BLaER1 treated with 17β-estradiol and CSF1 and Interleukin-3, amounts not matched to agents 10 nM and 100 nM (cell line): ENCODE data around the gene ZNF575.
"Not testable (repeated sequence)": the region's sequence is repeated elsewhere in the genome, so short reads cannot be mapped to it uniquely, and the experiment has no call there.

ENCODE experiments used
- H3K27ac ChIP-seq, 11 experiments: shearing (Covaris generic); formaldehyde crosslinking; 2 replicates each; pipeline ENCODE4 v1.8.1; 2022
- H3K27me3 ChIP-seq, 11 experiments: shearing (Covaris generic); formaldehyde crosslinking; 2 replicates each; pipeline ENCODE4 v1.8.1; 2022
- H3K36me3 ChIP-seq, 11 experiments: shearing (Covaris generic); formaldehyde crosslinking; 2 replicates each; pipeline ENCODE4 v1.8.1; 2022
- H3K4me1 ChIP-seq, 10 experiments: shearing (Covaris generic); formaldehyde crosslinking; 2 replicates each; pipeline ENCODE4 v1.8.1; 2022
- H3K4me2 ChIP-seq, 11 experiments: shearing (Covaris generic); formaldehyde crosslinking; 2 replicates each; pipeline ENCODE4 v1.8.1; 2022
- H3K4me3 ChIP-seq, 10 experiments: shearing (Covaris generic); formaldehyde crosslinking; 2 replicates each; pipeline ENCODE4 v1.8.1; 2022
- H3K9ac ChIP-seq, 11 experiments: shearing (Covaris generic); formaldehyde crosslinking; 2 replicates each; pipeline ENCODE4 v1.8.1; 2022
- H3K9me3 ChIP-seq, 11 experiments: shearing (Covaris generic); formaldehyde crosslinking; replicated peaks in 1 of 11; 2 replicates each; pipeline ENCODE4 v1.8.1; 2022
- H4K20me1 ChIP-seq, 11 experiments: shearing (Covaris generic); formaldehyde crosslinking; 2 replicates each; pipeline ENCODE4 v1.8.1; 2022
- Cebpa-rat ChIP-seq, 11 experiments: shearing (Covaris generic); IDR thresholded peaks; 2 replicates each; pipeline ENCODE4 v1.8.1; 2022

Gene ZNF575

DNA sequence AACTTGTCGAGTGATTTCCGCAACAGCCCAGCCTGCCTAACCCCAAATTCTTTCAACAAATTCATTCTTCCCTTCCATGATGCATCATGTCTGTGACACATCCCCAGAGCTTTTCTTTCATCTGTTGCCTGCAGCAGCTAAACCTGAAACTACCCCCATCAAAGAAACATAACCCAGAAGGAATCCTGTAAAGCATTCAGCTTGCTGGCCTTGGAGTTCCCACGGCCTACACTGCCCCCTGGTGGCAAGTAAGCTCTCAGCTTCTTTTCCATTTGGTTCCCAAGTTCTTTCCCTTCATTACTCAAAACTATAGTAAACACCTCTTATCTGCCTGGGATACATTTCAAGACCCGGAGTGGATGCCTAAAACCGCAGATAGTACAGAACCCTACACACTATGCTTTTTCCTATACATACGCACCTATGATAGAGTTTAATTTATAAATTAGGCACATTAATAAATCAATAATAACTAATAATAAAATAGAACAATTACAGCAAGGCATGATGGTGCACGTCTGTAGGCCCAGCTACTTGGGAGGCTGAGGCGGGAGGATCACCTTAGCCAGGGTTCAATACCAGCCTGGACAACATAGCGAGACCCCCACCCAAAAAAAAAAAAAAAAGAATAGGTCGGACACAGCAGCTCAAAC is 13.4 kb upstream of the ZNF575 start:
- Histone ChIP-seq H3K27me3 (no peaks in the 10 kb centered on the region), H3K9me3 (no peaks in the 10 kb centered on the region), H3K27ac (peak overlapping the region in 9 of 11 experiments; percentile 24 to 71 (median 60); a peak in 15 of 22 replicates), H3K4me3 (no peak overlapping the region), H3K36me3 (peaks cover 47 to 81% (median 71%) of the 10 kb centered on the region in 11 experiments; a peak in 21 of 22 replicates), H4K20me1 (peaks cover 6 to 76% (median 55%) of the 10 kb centered on the region in 11 experiments; a peak in 21 of 22 replicates), H3K4me1 (peaks cover 28 to 72% (median 57%) of the 10 kb centered on the region in 10 experiments), H3K9ac (peak overlapping the region in 6 of 11 experiments; percentile 22 to 49 (median 40); a peak in 4 of 22 replicates), H3K4me2 (peak overlapping the region; percentile 44 to 73 (median 64); a peak in 21 of 22 replicates)
- no peak for TF ChIP-seq Cebpa-rat (IDR thresholded peaks at IDR 0.05)

DNA sequence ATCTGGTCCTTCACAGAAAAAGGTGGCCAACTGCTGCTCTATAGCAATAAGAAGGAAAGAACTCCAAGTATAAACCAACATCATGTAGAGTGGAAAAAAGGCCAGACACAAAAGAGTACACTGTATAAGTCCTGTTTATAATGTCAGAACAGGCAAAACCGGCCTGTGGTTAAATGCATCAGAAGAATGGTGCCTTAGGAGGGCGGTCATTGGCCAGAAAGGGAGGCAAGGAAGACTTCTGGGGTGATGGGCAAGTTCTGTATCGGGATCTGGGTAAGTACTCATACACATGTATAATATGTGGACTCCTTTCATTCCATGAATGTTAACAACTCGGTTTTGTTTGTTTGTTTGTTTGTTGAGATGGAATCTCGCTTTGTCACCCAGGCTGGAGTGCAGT is 10.1 kb upstream of the ZNF575 start:
- peak overlapping the region in 6 of 11 experiments; percentile 3 to 96 (median 94); a peak in 10 of 22 replicates for H3K4me2 ChIP-seq
- peak overlapping the region in 1 of 11 experiments; percentile 15; a peak in 1 of 22 replicates for H3K9ac ChIP-seq
- H3K4me3 ChIP-seq = no peak overlapping the region
- peaks cover 20 to 51% (median 42%) of the 10 kb centered on the region in 11 experiments; a peak in 21 of 22 replicates for H3K36me3 ChIP-seq
- no peaks in the 10 kb centered on the region for H3K9me3 ChIP-seq
- H3K27me3 ChIP-seq = no peaks in the 10 kb centered on the region
- peaks cover 39 to 79% (median 63%) of the 10 kb centered on the region in 10 experiments for H3K4me1 ChIP-seq
- peak overlapping the region in 1 of 11 experiments; percentile 16; a peak in 1 of 22 replicates for H3K27ac ChIP-seq
- TF ChIP-seq Cebpa-rat (IDR thresholded peaks at IDR 0.05) = no peak
- peaks cover 14 to 78% (median 57%) of the 10 kb centered on the region in 11 experiments; a peak in 21 of 22 replicates for H4K20me1 ChIP-seq

DNA sequence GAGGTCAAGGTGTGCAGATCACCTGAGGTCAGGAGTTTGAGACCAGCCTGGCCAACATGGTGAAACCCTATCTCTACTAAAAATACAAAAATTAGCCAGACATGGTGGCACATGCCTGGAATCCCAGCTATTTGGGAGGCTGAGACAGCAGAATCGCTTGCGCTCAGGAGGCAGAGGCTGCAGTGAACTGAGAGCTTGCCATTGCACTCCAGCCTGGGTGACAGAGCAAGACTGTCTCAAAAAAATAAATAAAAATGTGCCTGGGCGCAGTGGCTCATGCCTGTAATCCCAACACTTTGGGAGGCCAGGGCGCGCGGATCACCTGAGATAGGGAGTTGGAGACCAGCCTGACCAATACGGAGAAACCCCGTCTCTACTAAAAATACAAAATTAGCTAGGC is 9.3 kb upstream of the ZNF575 start:
- H3K4me2 ChIP-seq = peak overlapping the region in 9 of 11 experiments; percentile 75 to 97 (median 93); a peak in 16 of 22 replicates

DNA sequence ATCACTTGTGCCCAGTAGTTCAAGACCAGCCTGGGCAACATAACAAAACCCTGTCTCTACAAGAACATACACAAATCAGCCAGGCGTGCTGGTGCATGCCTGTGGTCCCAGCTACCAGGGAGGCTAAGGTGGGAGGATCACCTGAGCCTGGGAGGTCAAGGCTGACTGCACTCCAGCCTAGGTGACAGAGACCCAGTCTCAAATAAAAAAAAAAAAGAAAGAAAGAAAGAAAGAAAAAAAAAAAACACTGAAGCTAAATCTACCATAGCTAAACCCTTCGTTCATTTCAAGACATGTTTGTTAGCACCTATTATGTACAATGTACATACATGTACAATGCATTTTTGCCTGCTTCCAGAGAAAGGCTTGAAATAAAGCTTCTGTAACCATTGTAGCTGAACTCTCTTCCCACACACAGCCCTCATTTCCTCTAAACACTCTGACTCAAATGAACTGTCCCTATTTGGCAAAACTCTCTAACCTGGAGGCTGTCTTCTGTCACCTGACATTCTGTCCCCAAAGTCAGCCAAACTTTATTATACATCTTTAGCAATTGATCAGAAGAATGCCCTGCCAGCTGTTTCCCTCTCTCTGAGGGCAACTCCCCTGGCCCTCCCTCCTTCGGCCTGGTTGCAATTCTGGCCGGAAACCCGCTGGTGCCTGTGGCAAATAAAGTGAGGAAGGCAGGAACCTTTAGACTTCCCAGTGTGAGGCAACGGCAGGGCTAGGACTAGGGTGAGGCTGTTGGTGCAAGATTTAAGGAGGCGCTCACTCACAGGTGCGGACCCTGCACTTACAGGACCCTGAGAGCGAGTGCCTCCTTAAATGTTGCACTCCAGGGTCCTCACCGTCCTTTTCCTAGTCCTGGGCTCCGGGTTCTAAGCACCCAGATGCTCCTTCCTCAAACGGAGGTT is 7.8 kb upstream of the ZNF575 start:
- peak overlapping the region; percentile 90 to 99 (median 92) for H3K4me3 ChIP-seq
- H4K20me1 ChIP-seq = peaks cover 10 to 64% (median 43%) of the 10 kb centered on the region in 11 experiments; a peak in 21 of 22 replicates
- peak in 8 of 11 experiments; percentile 37 to 96 (median 72); a peak in 12 of 22 replicates for TF ChIP-seq Cebpa-rat (IDR thresholded peaks at IDR 0.05)
- H3K4me2 ChIP-seq = peak overlapping the region; percentile 75 to 97 (median 93)
- H3K36me3 ChIP-seq = peaks cover 15 to 47% (median 37%) of the 10 kb centered on the region in 11 experiments; a peak in 21 of 22 replicates
- peaks cover 30 to 67% (median 53%) of the 10 kb centered on the region in 10 experiments for H3K4me1 ChIP-seq
- H3K27ac ChIP-seq = peak overlapping the region; percentile 64 to 92 (median 86); a peak in 21 of 22 replicates
- H3K27me3 ChIP-seq = no peaks in the 10 kb centered on the region
- H3K9ac ChIP-seq = peak overlapping the region; percentile 83 to 93 (median 88)
- no peaks in the 10 kb centered on the region for H3K9me3 ChIP-seq

More for the DNA sequence above, 9.3 kb upstream of the ZNF575 start:
- H3K27me3 ChIP-seq, H3K4me3 ChIP-seq, H3K9me3 ChIP-seq: not testable (repeated sequence)
- Histone ChIP-seq H3K9ac (peak overlapping the region in 1 of 11 experiments; percentile 15; a peak in 1 of 22 replicates), H3K27ac (peak overlapping the region in 4 of 11 experiments; percentile 26 to 92 (median 88); a peak in 3 of 22 replicates), H4K20me1 (peaks cover 14 to 78% (median 57%) of the 10 kb centered on the region in 11 experiments; a peak in 21 of 22 replicates), H3K4me1 (peaks cover 38 to 79% (median 63%) of the 10 kb centered on the region in 10 experiments), H3K36me3 (peaks cover 20 to 51% (median 42%) of the 10 kb centered on the region in 11 experiments; a peak in 21 of 22 replicates)

DNA sequence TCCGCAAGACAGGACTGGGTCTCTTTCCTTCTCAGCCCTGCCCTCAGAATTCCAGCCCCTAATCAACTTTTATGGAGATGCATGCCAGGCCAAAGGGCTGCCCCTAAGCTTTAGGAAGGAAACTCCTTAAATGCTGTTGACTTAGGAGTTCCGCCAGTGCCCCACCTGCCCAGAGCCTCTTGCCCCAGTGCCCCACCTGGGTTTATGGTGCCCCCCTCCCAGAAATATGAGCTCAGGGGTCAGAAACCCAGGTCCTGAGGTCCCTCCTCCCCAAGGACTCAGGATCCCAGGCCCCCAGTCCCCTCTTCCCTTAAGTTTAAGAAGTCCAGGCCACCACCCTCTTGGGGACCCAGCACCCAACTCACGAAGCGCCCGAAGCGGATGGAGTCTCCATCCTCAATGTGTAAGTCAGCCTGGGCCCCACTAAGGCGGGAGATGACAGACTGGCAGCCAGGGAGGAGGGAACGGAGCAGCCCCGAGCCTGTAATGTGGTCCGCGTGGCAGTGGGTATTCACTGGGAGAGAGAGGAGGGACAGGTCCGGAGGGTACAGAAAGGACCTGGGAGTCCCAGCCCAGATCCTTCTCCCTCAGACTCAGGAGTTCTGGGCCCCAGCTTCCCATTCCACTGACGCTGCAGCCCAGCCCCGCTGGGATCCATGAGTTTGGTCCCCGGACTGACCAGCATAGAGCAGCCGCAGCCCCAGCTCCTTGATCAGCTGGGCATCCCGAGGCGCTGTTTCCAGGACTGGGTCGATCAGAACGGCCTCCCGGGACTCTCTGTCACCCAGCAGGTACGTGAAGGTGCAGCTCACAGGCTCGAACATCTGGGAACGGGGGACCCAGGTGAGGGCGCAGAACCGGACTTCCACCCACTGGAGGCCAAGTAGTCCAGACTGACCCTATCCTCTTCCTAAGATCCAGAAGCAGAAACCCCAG is 6.9 kb upstream of the ZNF575 start:
- Histone ChIP-seq H3K27ac (peak overlapping the region; percentile 64 to 92 (median 86)), H3K9ac (peak overlapping the region; percentile 83 to 93 (median 88)), H3K27me3 (no peaks in the 10 kb centered on the region), H3K4me3 (peak overlapping the region; percentile 90 to 99 (median 92)), H3K9me3 (no peaks in the 10 kb centered on the region), H4K20me1 (peaks cover 9 to 55% (median 34%) of the 10 kb centered on the region in 11 experiments; a peak in 19 of 22 replicates), H3K4me1 (peaks cover 30 to 61% (median 49%) of the 10 kb centered on the region in 10 experiments), H3K4me2 (peak overlapping the region; percentile 75 to 97 (median 93)), H3K36me3 (peaks cover 10 to 38% (median 28%) of the 10 kb centered on the region in 11 experiments; a peak in 20 of 22 replicates)
- TF ChIP-seq Cebpa-rat (IDR thresholded peaks at IDR 0.05) = no peak

DNA sequence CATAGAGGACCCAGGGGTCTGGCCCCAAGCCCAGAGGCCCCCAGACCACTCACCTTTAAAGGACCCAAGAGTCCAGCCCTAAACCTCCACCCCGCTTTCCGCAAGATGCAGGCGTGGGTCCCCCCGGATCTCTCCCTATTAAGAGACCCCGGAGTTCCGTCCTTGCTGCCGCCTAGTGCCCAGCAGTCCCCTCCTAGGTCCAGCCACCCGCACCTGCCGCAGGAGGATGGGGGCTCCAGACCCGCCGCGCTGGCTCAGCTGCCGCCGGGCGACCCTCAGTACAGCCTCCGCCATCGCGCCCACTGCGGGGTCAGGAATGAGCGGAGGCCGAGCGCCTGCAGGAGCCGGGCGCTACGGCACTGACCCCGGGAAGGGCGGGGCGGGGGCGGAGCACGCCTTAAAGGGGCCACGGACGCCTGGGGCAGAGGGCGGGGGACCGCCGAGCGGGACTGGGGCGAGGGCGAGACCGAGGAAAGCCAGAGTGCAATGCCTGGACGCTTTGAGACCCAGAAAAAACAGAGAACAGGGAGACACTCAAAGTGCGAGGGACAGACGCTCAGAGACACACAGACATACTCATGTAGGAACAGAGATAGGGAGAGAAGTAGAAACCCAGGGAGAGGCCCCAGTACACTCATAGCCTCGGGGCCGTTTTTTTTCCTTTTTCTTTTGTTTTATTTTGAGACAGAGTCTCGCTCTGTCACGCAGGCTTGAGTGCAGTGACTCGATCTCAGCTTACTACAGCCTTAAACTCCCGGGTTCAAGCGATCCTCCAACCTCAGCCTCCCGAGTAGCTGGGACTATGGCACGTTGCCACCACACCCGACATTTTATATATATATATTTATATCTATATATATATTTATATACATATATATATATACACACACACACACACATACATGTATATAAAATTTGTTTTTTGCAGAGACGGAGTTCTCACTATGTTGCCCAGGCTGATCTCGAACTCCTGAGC is 5.8 kb upstream of the ZNF575 start, which contains the start of gene ETHE1:
TSS of gene ETHE1 (minus strand) at position 318 of the 976 bp plus-strand sequence. CDS start at position 294, 24 bp downstream.
- H3K4me3 ChIP-seq = peak within 1 kb of the TSS; percentile 90 to 99 (median 92)
- H3K36me3 ChIP-seq = peaks cover 7 to 27% (median 19%) of the 10 kb centered on the region in 11 experiments; a peak in 19 of 22 replicates
- peaks cover 41 to 61% (median 51%) of the 10 kb centered on the region in 10 experiments for H3K4me1 ChIP-seq
- peak within 1 kb of the TSS; percentile 83 to 93 (median 88) for H3K9ac ChIP-seq
- H3K27me3 ChIP-seq = no peaks in the 10 kb centered on the region
- peak within 1 kb of the TSS; percentile 64 to 92 (median 86) for H3K27ac ChIP-seq
- H3K9me3 ChIP-seq = no peaks in the 10 kb centered on the region
- H4K20me1 ChIP-seq = peaks cover 1 to 45% (median 25%) of the 10 kb centered on the region in 11 experiments; a peak in 18 of 22 replicates
- TF ChIP-seq Cebpa-rat (IDR thresholded peaks at IDR 0.05) = no peak
- H3K4me2 ChIP-seq = peak within 1 kb of the TSS; percentile 75 to 97 (median 93)
